GM19324 (cell line): ENCODE data around the gene EIF5B.

Experiments
- ATAC-seq: cut with Tn5 transposase; IDR thresholded peaks from one replicate; pipeline ENCODE4 v1.9.1; 2021; ENCODE audit warnings: mild to moderate bottlenecking, moderate library complexity; ENCODE audit not compliant: unreplicated experiment, low FRiP score

Gene EIF5B

DNA sequence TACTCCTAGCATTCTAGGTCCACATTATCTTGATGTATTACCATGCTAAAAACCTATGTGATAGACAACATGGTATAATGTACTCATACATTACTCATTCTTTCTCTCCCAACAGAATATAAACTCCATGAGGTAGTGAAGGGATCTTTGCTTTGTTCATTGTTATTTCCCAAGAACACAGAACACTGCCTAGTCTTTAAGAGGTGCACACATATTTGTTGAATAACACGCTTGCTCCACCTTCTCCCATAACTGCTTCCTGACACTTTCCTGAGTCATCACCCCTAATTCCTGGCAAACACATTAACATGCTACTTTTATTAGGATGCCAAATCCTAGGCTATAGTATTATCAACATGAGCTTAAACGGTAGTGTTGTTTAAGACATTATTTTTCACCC lies 111.4 kb downstream of the EIF5B start:
- ATAC-seq = no peak

DNA sequence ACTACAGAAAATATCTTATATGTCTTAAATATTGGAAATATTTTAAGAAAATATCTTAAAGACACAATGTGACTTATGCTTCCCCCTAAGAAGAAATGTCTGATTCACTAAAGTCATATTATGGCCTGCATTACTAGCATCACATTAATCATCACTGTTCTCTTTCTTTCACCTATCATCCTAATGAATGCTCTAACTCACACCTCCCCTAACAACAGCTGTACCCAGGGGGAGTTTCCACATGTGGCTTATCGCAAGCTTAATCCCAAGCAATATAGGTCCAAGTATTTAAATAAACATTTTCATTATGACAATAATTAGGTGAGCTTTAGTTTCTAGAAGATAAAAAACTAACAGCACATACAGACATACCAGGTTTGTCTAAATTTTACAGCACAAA lies 113.0 kb downstream of the EIF5B start:
- no peak for ATAC-seq
